GM23248 (cell line): ENCODE measurements around the gene RIMS4. TPM values are rescaled to one million over a fixed set of nuclear protein-coding genes. Genes with fewer than 3 reads are reported as not detected.

Experiments
- DNase-seq: peaks from one replicate; pipeline ENCODE4 v3.0.0-alpha.2; 2015
- H2AFZ ChIP-seq: fragments of 200-600 bp; sonication (generic); 2 replicates; pipeline ENCODE4 v1.6.1; 2016; ENCODE audit warnings: antibody characterized with exemption
- H3F3A ChIP-seq: fragments of 200-600 bp; sonication (generic); 2 replicates; pipeline ENCODE4 v1.6.1; 2016; ENCODE audit warnings: mild to moderate bottlenecking, antibody characterized with exemption, mixed run types; ENCODE audit not compliant: insufficient read depth
- H3K27ac ChIP-seq: fragments of 200-600 bp; sonication (generic); 2 replicates; pipeline ENCODE4 v1.5.1; 2016; ENCODE audit warnings: mild to moderate bottlenecking
- H3K27me3 ChIP-seq: fragments of 200-600 bp; sonication (generic); replicated peaks from 2 replicates; pipeline ENCODE4 v1.6.1; 2016; ENCODE audit warnings: mild to moderate bottlenecking; ENCODE audit not compliant: insufficient read depth
- H3K36me3 ChIP-seq: fragments of 200-600 bp; sonication (generic); 2 replicates; pipeline ENCODE4 v1.6.1; 2016; ENCODE audit warnings: low read depth, mild to moderate bottlenecking
- H3K4me1 ChIP-seq: fragments of 200-600 bp; sonication (generic); 2 replicates; pipeline ENCODE4 v1.6.1; 2016; ENCODE audit warnings: mild to moderate bottlenecking; ENCODE audit not compliant: insufficient read depth
- H3K4me2 ChIP-seq: fragments of 200-600 bp; sonication (generic); one replicate; pipeline ENCODE4 v1.6.1; 2016; ENCODE audit warnings: mild to moderate bottlenecking; ENCODE audit not compliant: unreplicated experiment
- H3K4me3 ChIP-seq: fragments of 200-600 bp; sonication (generic); 2 replicates; pipeline ENCODE4 v1.5.1; 2016; ENCODE audit warnings: mild to moderate bottlenecking
- H3K79me2 ChIP-seq: fragments of 200-600 bp; sonication (generic); 2 replicates; pipeline ENCODE4 v1.6.1; 2016; ENCODE audit warnings: mild to moderate bottlenecking; ENCODE audit not compliant: insufficient read depth
- H3K9ac ChIP-seq: fragments of 200-600 bp; sonication (generic); 2 replicates; pipeline ENCODE4 v1.6.1; 2016; ENCODE audit warnings: mild to moderate bottlenecking
- H3K9me2 ChIP-seq: fragments of 200-600 bp; sonication (generic); 2 replicates; pipeline ENCODE4 v1.6.1; 2016; ENCODE audit warnings: mixed run types, mild to moderate bottlenecking, moderate library complexity; ENCODE audit not compliant: insufficient read depth
- H3K9me3 ChIP-seq: fragments of 200-600 bp; sonication (generic); one replicate; pipeline ENCODE4 v1.6.1; 2017; ENCODE audit warnings: low read depth
- H4K20me1 ChIP-seq: fragments of 200-600 bp; sonication (generic); 2 replicates; pipeline ENCODE4 v1.6.0; 2016; ENCODE audit not compliant: insufficient read depth
- EZH2 ChIP-seq: fragments of 200-600 bp; sonication (generic); IDR thresholded peaks from 2 replicates; pipeline ENCODE4 v1.6.1; 2018; ENCODE audit warnings: antibody characterized with exemption, mild to moderate bottlenecking; ENCODE audit not compliant: insufficient read depth, poor library complexity, severe bottlenecking
- EZH2phosphoT487 ChIP-seq: fragments of 200-600 bp; sonication (generic); IDR thresholded peaks from 2 replicates; pipeline ENCODE4 v1.6.1; 2018; ENCODE audit warnings: antibody characterized with exemption, moderate library complexity, mild to moderate bottlenecking, low read depth; ENCODE audit not compliant: insufficient read depth
- WGBS, 2 experiments: methylation state at CpG; one replicate each; pipeline ENCODE4 v1.1.6; 2015 to 2017; ENCODE audit warnings: low lambda C conversion rate in 2 of 2, low coverage in 1 of 2; ENCODE audit errors: missing lambda C conversion rate in 2 of 2; 5-methylcytosine and 5-hydroxymethylcytosine counted together
- in situ Hi-C: fragments of 300-500 bp; cut with MboI; formaldehyde crosslinking; loops from 2 replicates; pipeline ENCODE4 v1.15.0; 2020
- polyA plus RNA-seq: library from polyadenylated mRNA; unstranded; fragments of >200 nt; fragmentation: Nextera tagmentation; extraction: Ambion mirVana; gene quantifications from 2 replicates; pipeline ENCODE4 v1.2.1, GENCODE V29; 2016
- total RNA-seq: library from RNA; depleted of rRNA; stranded (reverse); fragments of >200 nt; shearing (Covaris generic); gene quantifications from 2 replicates; pipeline ENCODE4 v1.2.3, GENCODE V29; 2014

The RIMS4 gene
- total and polyA plus RNA-seq, 2 experiments from 2014 or later: 0.22 TPM; not detected in 1

GRCh38 chr20:44848254-44849015, 38.1 kb upstream of the RIMS4 start:
- TF ChIP-seq EZH2phosphoT487: no peak
- TF ChIP-seq EZH2: no peak

GRCh38 chr20:44843876-44844275, 33.5 kb upstream of the RIMS4 start:
- in situ Hi-C loops: no loop called here
- no peak overlapping the region for H3K27ac ChIP-seq
- no peaks in the 10 kb centered on the region for H4K20me1 ChIP-seq
- no peaks in the 10 kb centered on the region for H3K36me3 ChIP-seq
- H3K79me2 ChIP-seq: no peaks in the 10 kb centered on the region
- no peak overlapping the region for H3K4me3 ChIP-seq
- no peak overlapping the region for H2AFZ ChIP-seq
- no peaks in the 10 kb centered on the region for H3K9me2 ChIP-seq
- peaks cover 11% of the 10 kb centered on the region for H3K27me3 ChIP-seq
- no peaks in the 10 kb centered on the region for H3K4me1 ChIP-seq
- H3K9ac ChIP-seq: no peak overlapping the region
- no peaks in the 10 kb centered on the region for H3K9me3 ChIP-seq
- H3K4me2 ChIP-seq: no peak overlapping the region
- no peak for TF ChIP-seq EZH2
- no peak for TF ChIP-seq EZH2phosphoT487
- WGBS, 2 experiments: 47 to 48% methylated on average over 5 of the region's 5 CpGs
- DNase-seq: no peak
- H3F3A ChIP-seq: no peaks in the 10 kb centered on the region

More at GRCh38 chr20:44848254-44849015, 38.1 kb upstream of the RIMS4 start:
- no peaks in the 10 kb centered on the region for H3K9me3 ChIP-seq
- no peak overlapping the region for H3K9ac ChIP-seq
- no peaks in the 10 kb centered on the region for H3K4me1 ChIP-seq
- H3K4me3 ChIP-seq: no peak overlapping the region
- peak; percentile 15 for DNase-seq
- H3K27ac ChIP-seq: no peak overlapping the region
- no peaks in the 10 kb centered on the region for H3K9me2 ChIP-seq
- H3K79me2 ChIP-seq: no peaks in the 10 kb centered on the region
- H4K20me1 ChIP-seq: no peaks in the 10 kb centered on the region
- H2AFZ ChIP-seq: no peak overlapping the region
- H3K36me3 ChIP-seq: no peaks in the 10 kb centered on the region
- 58 to 79% methylated on average over 3 to 4 of the region's 4 CpGs for WGBS, 2 experiments
- no peaks in the 10 kb centered on the region for H3F3A ChIP-seq
- in situ Hi-C loops: no loop called here
- H3K4me2 ChIP-seq: no peak overlapping the region
- peaks cover 15% of the 10 kb centered on the region; the same call in 1 of the 2 replicates for H3K27me3 ChIP-seq

GRCh38 chr20:44841955-44842354, 31.6 kb upstream of the RIMS4 start:
- no peaks in the 10 kb centered on the region for H3K79me2 ChIP-seq
- no peaks in the 10 kb centered on the region for H3K4me1 ChIP-seq
- no peak overlapping the region for H3K4me2 ChIP-seq
- no peak overlapping the region for H3K27ac ChIP-seq
- H4K20me1 ChIP-seq: no peaks in the 10 kb centered on the region
- no peak for DNase-seq
- H3K4me3 ChIP-seq: no peak overlapping the region
- no peaks in the 10 kb centered on the region for H3K9me2 ChIP-seq
- WGBS, 2 experiments: 62 to 68% methylated on average over 6 of the region's 6 CpGs
- no peak overlapping the region for H3K9ac ChIP-seq
- no peaks in the 10 kb centered on the region for H3F3A ChIP-seq
- TF ChIP-seq EZH2phosphoT487 (no peak), EZH2 (no peak)
- peaks cover 24% of the 10 kb centered on the region for H3K27me3 ChIP-seq
- H2AFZ ChIP-seq: no peak overlapping the region
- in situ Hi-C loops: no loop called here
- no peaks in the 10 kb centered on the region for H3K9me3 ChIP-seq
- no peaks in the 10 kb centered on the region for H3K36me3 ChIP-seq

- whole genome bisulfite sequencing, 2 experiments: 43 to 56% methylated on average over 5 of the region's 5 CpGs
- Histone ChIP-seq H3K9me2 (no peaks in the 10 kb centered on the region), H3K4me2 (no peak overlapping the region), H3K9ac (no peak overlapping the region), H3K4me3 (no peak overlapping the region), H4K20me1 (no peaks in the 10 kb centered on the region), H2AFZ (no peak overlapping the region), H3K9me3 (no peaks in the 10 kb centered on the region), H3K36me3 (no peaks in the 10 kb centered on the region), H3K27ac (no peak overlapping the region), H3K79me2 (no peaks in the 10 kb centered on the region), H3K4me1 (no peaks in the 10 kb centered on the region), H3F3A (no peaks in the 10 kb centered on the region), H3K27me3 (peaks cover 36% of the 10 kb centered on the region)
- in situ Hi-C loops: no loop called here
- TF ChIP-seq EZH2phosphoT487 (no peak), EZH2 (no peak)
- DNase-seq: no peak
Measured at GRCh38 chr20:44840826-44841225, 30.5 kb upstream of the RIMS4 start.
